HG03439 (cell line): ENCODE measurements around the gene ERFE.

Source experiments
- ATAC-seq: cut with Tn5 transposase; IDR thresholded peaks from one replicate; pipeline ENCODE4 v1.9.1; 2021; ENCODE audit warnings: mild to moderate bottlenecking, moderate library complexity; ENCODE audit not compliant: unreplicated experiment

Gene ERFE

DNA sequence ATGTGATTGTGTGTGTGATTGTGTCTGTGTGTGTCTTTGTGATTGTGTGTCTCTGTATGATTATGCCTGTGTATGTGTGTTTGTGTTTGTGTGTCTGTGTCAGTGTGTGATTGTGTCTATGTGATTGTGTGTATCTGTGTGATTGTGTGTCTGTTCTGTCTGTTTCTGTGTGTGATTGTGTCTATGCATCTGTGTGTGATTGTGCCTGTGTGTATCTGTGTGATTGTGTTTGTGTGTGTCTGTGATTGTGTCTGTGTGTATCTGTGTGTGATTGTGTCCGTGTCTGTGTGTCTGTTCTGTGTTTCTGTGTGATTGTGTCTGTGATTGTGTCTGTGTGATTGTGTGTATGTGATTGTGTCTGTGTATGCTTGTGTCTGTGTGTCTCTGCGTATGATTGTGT, 32.4 kb upstream of the ERFE start:
- ATAC-seq, result no peak

DNA sequence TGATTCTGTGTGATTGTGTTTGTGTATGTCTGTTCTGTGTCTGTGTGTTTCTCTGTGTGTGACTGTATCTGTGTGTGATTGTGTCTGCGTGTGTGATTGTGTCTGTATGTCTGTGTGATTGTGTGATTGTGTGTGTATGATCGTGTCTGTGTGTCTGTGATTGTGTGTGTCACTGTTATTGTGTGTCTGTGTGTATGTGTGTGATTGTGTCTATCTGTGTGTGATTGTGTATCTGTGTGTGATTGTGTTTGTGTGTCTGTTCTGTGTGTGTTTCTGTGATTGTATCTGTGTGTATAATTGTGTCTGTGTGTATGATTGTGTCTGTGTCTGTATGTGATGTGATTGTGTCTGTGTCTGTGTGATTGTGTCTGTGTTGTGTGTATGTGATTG, 32.0 kb upstream of the ERFE start:
- no peak for ATAC-seq

DNA sequence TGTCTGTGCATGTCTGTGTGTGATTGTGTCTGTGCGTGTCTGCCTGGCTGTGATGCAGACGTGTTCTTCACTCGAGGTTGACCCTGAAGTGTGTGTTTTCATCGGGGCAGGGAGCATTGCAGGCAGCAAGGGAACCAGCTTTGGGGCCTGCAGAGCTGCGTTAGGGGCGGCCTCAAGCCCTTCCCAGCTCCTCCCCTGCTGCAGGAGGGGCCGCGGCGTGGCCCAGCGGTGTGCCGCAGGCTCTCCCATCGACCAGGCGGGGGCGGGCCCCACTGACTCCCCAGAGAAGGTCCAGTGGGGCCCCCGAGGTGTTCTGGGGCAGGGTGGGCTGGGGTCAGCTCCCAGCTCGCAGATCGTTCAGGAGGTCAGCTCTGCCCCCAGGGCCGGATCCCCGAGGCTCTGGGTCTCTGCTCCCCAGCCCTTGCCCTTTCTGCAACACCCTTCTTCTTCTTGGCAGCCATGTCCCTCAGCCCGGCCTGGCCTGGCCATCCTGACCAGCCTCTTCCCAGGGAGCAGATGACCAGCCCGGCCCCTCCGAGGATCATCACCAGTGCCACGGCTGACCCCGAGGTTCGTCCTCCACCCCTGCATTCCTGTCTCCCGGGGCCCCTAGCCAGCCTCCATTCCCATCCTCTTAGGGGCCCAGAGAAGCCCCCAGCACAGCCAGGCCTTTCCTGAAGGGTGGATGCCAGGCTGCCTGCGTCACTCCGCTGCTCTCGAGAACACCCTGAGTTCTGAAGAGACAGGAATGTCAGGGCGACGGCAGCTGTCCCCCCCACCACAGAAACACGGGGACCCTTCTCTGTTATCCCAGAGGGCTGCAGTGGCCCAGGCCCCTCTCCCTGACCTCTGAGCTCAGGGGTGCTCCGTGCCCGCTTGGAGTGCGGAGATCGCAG, 31.4 kb upstream of the ERFE start:
- no peak for ATAC-seq

DNA sequence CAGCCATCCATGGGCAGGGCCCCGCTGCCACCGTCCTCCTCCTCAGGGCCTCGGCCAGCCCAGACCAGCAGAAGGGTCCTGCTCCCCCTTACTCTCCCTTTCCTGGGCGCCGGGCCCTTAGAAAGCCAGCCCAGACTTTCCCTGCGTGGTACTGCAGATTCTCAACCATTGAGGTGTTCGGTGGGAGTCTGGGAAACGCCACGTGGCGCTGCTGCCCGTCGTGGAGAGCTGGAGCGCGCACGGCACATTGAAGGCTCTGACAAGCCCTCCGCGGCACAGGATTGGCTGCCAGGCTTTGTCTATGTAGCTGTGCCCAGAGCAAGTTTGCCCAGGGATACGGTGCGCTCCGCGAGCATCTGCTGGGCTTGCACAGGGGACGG, 30.7 kb upstream of the ERFE start:
- ATAC-seq, result no peak

DNA sequence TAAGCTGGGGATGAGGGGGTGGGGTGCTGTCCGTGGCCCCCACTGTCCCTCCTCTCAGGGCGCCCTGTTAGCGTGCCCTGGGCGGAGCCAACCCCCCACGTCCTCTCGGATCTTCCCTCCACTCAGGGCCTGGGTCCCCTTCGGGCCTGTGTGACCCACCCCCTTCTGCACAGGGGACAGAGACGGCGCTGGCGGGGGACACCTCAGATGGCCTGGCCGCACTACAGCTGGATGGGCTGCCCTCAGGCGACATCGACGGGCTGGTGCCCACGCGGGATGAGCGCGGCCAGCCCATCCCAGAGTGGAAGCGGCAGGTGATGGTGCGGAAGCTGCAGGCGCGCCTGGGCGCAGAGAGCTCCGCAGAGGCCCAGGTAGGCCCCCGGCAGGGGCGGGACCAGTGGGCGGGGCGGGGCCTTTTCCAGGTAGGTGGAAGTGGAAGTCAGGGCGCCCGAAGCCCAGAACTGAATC, 30.2 kb upstream of the ERFE start:
- ATAC-seq, result no peak

DNA sequence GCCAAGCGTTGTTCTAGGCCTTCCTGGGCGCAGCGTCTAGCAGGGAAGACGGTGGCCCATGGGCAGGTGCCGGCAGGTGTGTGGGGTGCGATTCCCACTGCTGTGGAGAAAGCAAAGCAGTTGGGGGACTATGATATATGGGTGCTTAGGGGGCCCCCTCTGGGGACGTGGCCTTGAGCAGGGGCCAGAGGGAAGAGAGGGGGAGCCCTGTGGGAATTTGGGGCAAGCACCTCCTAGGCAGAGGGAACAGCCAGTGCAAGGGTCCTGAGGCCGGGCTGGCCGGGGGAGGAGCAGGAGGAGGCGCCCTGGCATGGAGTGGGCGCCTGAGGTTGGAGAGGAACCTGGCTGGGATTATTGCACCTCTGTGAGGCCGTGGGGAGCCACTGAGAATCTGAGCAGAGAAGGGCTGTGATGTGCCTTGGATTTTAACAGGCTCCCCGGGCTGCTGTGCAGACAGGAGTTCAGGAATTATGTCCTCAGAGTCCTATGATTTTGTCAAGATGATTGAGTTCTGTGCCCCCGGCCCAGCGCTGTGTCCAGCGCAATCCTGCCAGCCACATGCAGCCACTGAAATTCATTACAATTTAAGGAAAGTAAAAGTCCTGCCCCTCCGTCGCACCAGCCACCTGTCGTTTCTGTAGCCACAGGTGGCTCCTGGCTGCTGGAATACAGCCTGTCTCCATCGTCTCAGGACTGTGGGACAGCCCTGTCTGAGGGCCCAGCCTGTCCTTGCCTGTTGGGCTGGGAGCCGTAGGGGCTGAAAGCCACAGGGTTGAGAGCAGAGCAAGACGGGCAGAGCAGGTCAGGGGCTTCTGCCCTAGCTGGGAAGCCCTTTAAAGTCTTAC, 29.4 kb upstream of the ERFE start:
- ATAC-seq, result no peak

DNA sequence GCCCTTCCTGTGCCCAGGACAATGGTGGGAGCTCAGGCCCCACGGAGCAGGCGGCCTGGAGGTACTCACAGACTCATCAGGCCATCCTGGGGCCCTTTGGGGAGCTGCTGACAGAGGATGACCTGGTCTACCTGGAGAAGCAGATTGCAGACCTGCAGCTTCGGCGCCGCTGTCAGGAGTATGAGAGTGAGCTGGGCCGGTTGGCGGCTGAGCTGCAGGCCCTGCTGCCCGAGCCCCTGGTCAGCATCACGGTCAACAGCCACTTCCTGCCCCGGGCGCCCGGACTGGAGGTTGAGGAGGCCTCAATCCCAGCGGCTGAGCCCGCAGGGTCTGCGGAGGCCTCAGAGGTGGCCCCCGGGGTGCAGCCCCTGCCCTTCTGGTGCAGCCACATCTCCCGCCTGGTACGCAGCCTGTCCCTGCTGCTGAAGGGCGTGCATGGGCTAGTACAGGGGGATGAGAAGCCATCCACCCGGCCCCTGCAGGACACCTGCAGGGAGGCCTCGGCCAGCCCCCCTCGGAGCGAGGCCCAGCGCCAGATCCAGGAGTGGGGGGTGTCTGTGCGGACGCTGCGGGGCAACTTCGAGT, 28.6 kb upstream of the ERFE start:
- no peak for ATAC-seq

DNA sequence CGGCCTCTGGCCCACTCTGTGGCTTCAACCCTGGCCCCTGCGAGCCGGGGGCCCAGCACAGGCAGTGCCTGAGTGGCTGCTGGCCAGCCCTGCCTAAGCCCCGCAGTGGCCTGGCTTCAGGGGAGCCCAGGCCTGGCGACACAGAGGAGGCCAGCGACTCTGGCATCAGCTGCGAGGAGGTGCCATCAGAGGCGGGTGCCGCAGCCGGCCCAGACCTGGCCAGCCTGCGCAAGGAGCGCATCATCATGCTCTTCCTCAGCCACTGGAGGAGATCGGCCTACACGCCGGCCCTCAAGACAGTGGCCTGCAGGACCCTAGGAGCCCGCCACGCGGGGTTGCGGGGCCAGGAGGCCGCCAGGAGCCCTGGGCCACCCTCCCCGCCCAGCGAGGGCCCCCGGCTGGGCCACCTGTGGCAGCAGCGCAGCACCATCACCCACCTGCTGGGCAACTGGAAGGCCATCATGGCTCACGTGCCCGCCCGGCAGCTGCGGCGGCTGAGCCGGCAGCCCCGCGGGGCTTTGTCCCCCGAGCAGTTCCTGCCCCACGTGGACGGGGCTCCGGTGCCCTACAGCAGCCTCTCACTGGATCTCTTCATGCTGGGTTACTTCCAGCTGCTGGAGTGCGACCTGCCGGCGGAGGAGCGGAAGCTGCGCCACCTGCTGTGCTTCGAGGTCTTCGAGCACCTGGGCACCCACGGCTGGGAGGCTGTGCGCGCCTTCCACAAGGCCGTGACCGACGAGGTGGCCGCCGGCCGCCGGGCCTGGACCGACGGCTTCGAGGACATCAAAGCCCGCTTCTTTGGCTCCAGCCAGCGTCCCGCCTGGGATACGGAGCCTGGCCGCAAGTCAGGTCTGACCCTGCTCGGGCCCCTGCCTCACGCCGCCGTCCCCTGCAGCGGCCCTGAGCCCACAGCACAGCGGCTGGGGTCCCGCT, 27.8 kb upstream of the ERFE start:
- no peak for ATAC-seq

DNA sequence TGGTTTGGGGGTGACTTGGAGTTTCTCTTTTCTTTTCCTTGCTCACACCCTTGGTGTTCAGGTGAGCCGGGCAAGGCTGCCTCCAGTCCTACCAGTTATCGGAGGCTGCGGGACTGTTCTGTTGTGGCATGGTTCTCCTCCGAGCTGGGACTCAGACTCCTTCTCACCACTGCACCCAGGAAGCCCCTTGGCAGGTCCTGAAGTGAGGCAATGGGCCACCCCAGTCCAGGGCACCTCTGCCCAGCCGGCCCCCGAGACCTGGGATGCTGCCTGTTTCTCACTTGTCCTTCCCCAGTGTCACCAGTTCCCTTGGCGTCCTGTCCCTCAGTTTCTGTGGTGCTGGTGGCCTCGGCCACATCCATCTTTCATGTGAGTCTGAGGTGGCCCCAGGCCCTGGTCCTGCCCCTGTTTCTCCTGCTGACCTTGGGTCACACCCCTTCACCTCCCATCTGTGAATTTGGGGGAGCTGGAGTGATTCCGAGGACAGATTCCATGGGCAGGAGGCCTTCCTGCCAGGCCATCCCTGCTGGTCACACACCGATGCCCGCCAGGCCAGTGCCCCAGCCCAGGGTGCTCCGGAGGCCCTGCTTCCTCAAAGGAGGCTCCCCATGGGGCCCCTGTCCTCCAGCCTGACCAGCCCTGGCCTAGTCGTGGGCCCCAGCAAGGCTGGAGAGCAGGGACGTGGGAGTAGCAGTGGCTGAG, 26.9 kb upstream of the ERFE start:
- no peak for ATAC-seq

DNA sequence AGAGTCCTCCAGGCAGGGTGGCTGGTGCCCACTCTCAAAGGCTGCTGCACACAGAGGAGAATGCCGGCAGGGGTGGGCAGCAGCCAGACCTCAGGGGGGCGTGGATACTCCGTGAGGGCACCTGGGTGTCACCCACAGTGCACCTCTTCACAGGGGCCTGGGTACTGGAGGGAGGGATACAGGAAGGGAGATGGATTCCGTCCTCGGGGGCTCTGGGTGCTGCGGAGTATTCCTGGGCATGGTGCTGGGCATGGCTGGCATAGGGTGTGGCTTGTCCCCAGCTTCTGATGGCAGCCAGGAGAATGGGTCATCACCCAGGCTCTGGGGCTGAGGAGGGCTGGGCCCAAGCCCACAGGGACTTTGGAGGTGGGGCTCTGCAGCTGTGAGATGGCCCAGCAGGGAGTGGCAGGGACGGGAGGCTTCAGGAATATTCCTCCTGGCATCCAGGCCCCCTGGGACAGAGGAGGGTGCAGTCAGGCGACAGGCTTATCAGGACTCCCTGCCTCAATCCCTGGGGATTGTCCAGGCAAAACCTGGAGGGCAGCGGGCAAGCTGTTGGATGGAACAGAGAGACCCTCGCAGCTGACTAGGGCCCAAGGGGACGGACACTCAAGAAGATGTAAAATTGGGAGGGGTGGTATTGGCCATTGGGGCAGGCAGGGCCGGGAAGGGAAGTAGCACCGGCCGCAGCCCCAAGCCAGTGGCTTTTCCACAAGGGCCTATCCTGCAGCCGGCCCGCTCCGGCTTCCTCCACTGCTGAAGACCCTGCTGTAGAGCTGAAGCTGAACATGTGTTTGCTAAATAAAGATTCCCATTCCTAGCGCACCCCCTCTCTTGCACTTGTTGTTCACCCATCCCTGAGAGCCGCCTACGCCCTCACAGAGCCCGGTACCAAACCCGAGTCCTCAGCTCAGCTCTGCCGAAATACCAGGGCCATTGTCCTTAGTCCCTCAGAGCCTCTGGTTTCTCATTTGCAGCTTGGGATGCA, 26.0 kb upstream of the ERFE start:
- ATAC-seq, result no peak

DNA sequence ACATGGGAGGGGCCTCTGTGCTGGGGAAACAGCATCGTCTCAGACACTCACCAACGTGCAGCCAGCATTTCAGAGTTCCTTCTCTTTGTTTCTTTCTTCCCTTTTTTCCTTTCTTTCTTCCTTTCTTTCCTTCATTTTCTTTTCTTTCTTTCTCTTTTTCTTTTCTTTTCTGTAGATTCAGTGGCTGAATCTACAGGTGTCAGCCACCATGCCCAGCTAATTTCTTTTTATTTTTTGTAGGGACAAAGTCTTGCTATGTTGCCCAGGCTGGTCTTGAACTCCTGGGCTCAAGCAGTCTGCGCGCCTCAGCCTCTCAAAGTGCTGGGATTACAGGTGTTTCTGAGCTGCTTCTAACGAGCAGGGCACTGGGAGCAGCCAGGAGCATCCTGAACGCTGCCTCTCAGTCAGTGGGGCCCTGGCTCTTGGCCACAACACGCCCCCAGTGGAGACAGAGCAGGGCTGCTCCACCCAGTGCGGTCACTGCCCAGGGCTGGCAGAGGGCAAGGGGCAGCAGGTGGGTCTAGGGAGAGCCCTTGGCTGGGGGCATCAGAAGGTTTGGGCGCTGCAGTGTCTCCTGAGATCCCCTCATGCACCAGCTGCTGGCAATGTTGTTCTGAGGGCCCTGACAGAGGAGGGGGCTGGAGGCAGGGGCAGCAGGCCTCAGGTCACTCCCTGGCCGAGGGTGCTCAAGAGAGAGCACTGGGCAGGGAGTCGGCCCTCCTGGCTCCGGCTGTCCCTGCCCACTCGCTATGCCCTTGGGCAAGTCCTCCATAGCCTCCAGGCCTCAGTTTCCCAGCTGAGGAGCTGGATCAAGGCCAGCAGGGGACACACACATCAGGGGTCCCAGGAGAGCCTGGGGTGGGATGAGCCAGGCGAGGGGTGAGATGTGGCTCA, 25.0 kb upstream of the ERFE start:
- ATAC-seq, result no peak

DNA sequence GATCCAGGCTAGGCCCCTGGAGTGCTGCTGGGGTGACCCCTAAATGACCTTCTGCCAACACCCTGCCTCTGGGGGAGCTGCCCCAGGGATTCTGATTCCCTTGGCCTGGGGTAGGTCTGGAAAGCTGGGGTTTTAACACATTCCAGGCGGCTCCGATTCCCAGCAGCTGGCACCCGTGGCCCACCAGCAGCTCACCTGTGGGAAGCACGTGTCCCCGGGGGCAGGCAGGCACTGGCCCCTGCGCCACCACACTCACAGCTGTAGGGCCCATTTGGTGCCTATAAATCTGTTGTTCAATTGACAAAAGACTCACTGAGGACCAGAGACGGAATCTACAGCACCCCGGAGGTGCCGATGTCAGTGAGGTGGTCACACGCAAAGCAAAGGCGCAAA, 24.4 kb upstream of the ERFE start:
- no peak for ATAC-seq

DNA sequence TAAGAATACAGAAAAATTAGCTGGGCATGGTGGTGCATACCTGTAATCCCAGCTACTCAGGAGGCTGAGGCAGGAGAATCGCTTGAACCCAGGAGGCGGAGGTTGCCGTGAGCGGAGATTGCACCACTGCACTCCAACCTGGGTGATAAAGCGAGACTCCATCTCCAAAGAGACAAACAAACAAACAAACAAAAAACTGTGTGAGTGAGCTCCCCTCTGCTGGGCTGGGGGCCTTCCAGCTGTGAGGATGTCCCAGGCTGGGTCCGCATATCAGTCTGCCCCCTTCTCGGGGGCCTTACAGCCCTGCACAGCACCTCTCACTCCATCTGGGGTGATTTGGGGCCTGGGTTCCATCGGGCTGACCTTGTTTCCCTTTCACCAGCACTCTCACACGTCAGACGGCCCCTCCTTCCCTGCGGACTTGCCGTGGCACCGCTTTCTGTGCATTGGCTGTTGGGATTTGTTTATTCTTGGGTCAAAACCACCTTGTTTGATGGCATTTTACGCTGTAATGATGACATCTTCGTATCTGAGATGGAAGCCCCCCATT, 23.1 kb upstream of the ERFE start:
- ATAC-seq, result no peak

DNA sequence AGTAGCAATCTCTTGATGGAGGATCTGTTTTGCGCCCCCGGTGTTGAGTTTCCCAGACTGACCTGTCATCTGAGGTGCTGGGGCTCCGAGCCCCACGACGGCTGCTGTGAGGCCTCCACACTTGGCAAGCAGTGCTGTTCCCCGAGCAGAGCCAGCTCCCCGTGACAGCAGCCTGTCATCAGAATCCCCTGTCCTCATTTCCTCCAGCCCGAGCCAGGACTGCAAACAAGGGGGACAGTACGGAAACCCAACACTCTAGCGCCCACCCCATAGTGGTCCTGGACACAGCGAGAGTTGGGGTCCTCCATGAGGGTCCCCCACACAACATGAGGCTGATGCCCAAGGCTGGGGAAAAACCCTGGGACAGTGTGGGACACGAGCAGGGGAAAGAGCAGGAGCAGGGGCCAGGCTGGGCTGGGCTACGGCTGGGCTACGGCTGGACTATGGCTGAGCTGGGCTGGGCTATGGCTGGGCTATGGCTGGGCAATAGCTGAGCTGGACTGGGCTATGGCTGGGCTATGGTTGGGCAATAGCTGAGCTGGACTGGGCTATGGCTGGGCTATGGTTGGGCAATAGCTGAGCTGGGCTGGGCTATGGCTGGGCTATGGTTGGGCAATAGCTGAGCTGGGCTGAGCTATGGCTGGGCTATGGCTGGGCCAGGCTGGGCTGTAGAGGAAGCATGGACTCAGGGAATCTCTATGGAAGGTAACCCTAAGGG, 21.8 kb upstream of the ERFE start:
- ATAC-seq, result no peak

DNA sequence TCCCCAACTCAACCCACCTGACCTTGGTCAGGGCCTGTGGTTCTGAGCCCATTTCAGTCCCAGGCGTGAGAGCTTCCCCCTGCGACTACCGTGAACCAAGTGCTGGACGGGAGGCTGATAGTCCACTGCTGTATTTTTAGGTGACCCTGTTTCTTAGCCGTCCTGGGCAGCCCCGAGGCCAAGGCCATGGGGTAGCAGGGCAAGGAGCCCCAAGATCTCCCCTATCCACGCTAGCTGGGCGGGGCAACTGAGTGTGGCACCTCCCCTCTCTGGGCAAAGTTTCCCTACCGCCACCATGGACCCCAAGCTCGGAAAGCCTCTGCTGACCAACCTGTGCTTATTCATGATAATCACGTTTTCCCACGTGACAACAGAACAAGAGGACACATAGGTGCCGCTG, 20.9 kb upstream of the ERFE start:
- no peak for ATAC-seq

DNA sequence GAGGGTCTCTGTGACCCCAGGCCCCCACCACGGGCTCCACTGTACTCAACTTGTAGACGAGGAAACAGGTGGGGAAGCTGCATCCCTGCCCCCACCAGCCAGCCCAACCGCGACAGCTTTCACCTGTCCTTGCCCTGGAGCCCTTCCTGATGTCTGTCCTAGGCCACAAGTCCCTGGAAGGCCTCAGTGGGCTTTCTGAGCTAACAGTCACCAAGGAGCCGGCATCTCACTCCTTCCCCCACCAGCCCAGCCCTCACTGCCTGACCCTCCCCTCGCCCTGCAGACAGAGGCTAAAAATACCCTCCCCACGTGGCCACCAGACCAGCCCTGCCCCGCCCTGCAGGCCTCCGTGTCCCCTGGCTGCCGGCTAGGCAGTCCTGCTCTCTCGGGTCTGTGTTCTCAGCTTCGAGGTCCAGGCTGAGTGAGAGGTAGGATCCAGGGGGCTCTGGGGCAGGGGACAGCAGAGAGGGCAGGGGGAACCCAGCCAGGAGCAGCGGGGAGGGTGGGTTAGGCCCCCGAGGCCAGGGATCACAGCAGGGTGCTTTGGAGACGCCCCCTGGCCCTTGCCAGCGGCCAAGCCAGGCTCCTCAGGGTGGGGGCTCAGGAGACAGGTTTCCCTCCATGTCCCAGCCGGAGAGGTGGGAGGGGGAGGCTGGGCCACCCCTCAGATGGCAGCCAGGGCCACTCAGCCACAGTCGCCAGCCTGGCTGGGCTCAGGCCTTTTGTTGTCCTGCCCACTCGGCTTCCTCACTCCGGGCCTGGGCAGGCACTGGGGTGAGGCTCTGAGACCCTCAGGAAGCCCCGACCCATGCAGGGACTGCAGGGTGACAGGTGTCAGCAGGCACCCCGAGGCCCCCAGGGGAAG, 20.2 kb upstream of the ERFE start, which contains the start of gene KLHL30:
Gene KLHL30 (plus strand): TSS at position 338 of the 865 bp plus-strand sequence. CDS start 2,087 bp downstream, outside the sequence.
- no peak for ATAC-seq
